AG10803 (cell line): ENCODE results near the gene MAST2.
"Not testable (repeated sequence)": the region's sequence is repeated elsewhere in the genome, so short reads cannot be mapped to it uniquely, and the experiment has no call there.

Experiments
- DNase-seq: peaks from one replicate; pipeline ENCODE4 v3.0.0; 2010; ENCODE audit warnings: low read depth
- H3K4me3 ChIP-seq: 2 replicates; pipeline ENCODE4 v1.5.1; 2011; ENCODE audit warnings: mild to moderate bottlenecking, low read length, control low read depth
- CTCF ChIP-seq: conservative IDR thresholded peaks from 2 replicates; pipeline ENCODE4 v1.5.1; 2011; ENCODE audit warnings: mild to moderate bottlenecking, low read length, control low read depth, inconsistent platforms

Gene MAST2

GRCh38 chr1:46044116-46044515, 240.7 kb downstream of the MAST2 start:
- H3K4me3 ChIP-seq, result no peak overlapping the region
- TF ChIP-seq CTCF, result no peak
- DNase-seq, result no peak

- no peak for DNase-seq
- TF ChIP-seq CTCF, result no peak
- no peak overlapping the region for H3K4me3 ChIP-seq
Observed at GRCh38 chr1:46053734-46054133, 250.3 kb downstream of the MAST2 start.

- H3K4me3 ChIP-seq, result no peak overlapping the region
- DNase-seq, result no peak
- no peak for TF ChIP-seq CTCF
Observed at GRCh38 chr1:46056325-46056724, 252.9 kb downstream of the MAST2 start.

GRCh38 chr1:46057215-46057614, 253.8 kb downstream of the MAST2 start:
- not testable (repeated sequence) for H3K4me3 ChIP-seq, DNase-seq

GRCh38 chr1:46057781-46058180, 254.4 kb downstream of the MAST2 start:
- no peak overlapping the region for H3K4me3 ChIP-seq
- no peak for DNase-seq
- no peak for TF ChIP-seq CTCF

- no peak for DNase-seq
- no peak overlapping the region for H3K4me3 ChIP-seq
- no peak for TF ChIP-seq CTCF
Observed at GRCh38 chr1:46058936-46059335, 255.5 kb downstream of the MAST2 start.

- no peak for DNase-seq
- TF ChIP-seq CTCF, result no peak
Observed at GRCh38 chr1:46061146-46061545, 257.7 kb downstream of the MAST2 start.

More at GRCh38 chr1:46061146-46061545, 257.7 kb downstream of the MAST2 start:
- H3K4me3 ChIP-seq, result no peak overlapping the region
